Measurements from ENCODE around the gene PITPNC1.

GRCh38 chr17:67742025-67742424, 364.9 kb downstream of the PITPNC1 start:
- TF ChIP-seq, protein P1, sequence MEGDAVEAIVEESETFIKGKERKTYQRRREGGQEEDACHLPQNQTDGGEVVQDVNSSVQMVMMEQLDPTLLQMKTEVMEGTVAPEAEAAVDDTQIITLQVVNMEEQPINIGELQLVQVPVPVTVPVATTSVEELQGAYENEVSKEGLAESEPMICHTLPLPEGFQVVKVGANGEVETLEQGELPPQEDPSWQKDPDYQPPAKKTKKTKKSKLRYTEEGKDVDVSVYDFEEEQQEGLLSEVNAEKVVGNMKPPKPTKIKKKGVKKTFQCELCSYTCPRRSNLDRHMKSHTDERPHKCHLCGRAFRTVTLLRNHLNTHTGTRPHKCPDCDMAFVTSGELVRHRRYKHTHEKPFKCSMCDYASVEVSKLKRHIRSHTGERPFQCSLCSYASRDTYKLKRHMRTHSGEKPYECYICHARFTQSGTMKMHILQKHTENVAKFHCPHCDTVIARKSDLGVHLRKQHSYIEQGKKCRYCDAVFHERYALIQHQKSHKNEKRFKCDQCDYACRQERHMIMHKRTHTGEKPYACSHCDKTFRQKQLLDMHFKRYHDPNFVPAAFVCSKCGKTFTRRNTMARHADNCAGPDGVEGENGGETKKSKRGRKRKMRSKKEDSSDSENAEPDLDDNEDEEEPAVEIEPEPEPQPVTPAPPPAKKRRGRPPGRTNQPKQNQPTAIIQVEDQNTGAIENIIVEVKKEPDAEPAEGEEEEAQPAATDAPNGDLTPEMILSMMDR (IDR thresholded peaks at IDR 0.05 in 4 of 5, conservative IDR thresholded peaks at IDR 0.05 in 1 of 5), result no peak
- no peak for TF ChIP-seq POLR2A (IDR thresholded peaks at IDR 0.05)

Data from gastrocnemius medialis (tissue), 4 donors.